Measurements from ENCODE around the gene CYFIP2.

CYFIP2 gene

DNA sequence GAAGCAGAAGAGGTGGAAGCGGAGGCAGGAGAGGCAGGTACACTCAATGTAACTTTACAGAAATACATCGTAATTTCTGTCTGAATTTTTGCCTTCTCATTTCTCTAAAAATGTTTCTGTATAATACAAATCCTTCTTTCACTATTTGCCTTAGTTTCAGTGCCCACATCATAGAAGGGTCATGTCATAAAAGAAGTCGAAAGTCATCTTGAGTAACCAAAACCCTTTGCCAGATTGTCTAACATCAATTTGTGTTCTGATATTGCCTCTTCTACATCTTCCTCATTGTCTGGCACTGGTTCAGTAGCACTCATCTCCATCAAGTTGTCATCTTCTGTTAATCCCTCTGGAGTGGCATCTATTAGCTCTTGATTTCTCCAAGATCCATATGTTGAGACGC is 6.2 kb upstream of the CYFIP2 start:
- DNase-seq: no peak

DNA sequence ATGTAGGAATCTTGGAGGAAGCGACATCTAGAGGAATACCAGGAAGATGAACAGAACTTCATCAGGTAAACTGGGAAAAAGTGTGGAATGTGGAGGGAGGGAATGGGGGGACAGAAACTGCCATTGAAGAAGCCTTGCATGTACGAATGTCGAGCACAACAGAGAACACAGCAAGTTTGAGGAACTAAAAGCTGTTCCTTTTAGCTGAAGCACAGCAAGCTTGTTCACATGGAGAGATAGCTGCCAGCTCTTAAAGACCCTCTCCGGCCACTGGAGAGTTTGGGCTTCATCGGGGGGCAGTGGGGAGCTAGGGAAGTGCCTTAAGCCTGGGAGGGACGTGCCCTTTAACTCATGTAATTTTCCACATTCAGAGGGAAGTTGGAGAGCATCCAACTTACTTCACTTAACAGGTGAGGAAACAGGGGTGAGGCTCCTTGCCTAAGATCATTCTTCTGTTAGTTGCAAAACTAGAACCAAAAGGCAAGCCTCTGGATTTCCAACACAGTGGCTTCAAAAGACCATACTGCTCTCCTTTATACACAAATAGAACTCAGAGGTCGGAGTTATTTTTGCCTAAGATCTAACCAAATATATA is 2.3 kb upstream of the CYFIP2 start:
- no peak for DNase-seq

DNA sequence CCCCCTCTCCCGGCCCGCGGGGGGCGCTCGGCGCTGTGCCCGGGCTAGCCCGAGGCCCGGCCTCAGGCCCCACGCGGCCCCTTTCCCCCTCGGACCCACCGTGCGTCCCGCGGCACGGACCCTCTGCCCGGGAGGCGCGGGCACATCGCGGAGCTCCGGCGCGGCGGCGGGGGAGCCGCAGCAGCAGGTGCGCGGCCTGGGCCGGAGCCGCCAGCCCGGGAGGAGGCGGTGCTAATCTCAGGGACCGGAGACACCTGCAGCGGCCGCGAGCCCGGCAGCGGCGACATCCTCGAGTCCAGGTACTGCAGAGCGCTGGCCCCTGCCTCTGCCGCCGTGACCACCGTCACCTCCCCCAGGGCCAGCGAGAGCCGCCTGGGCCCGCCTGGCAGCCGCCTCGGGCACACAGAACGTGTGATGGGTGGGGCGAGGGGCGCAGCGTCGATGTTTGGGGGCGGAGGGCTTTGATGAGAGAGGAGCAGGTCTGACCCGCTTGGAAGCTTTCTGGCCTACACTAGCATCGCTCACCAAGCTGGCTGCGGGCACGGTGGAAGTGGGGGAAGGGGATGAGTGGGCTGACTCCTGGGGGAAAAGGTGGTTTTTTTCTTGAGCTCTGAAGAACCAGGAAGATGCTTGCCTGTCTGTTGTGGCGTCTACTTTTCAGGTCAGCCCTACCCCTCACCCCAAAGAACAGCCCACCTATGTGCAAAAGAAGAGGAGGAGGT is 524 bp downstream of the CYFIP2 start:
- no peak for DNase-seq

DNA sequence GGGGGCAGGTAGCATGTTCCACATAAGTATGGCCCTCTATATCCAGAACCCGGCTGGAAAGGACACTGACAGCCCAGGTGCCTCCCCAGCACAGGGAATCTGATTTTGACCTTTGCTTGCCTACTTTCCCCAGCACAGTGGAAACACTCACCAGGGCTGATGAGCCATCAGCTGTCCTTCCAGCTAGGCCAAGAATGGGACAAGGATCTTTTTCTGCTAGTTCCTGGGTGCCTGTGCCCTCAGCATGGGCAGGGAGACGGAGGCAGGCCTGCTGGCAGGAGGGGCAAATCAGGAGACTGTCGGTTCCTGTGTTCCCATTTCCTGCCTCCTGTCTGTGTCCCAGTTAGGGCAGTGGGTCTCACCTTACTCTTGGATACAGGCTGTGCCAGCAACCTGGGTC is 1.1 kb downstream of the CYFIP2 start:
- DNase-seq: no peak

DNA sequence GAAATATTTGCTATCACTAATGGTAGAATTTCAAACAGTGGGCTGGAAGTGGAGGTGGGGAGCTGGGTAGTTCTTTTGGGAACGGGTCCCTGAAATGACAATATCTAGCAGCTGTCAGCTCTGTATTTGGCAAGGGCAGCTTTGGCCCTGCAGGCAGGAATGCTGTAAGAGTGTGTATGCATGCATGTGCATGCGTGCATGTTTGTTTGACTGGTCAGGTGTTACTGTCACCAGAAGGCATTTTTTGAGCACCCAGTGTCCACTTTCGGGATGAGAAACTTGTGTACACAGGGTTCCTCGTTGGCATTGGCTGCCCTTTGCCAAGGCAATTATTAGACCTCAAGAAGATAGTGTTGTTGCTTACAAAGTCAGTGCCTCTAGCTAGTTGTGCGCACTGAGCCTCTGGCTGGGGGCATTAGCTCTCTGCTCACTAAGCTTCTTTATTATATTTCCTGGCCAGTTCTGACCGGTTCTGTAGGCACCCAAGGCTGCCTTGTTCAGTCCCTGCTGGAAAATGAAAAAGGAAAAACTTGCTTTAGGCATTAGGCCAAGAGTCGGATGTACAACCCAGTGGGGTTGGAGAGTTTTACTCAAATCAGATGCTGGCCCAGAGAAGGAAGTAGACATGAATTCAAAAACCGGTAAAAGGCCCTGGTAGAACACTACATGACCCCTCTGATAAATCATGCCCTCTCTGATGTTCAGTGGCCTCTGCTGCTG is 2.0 kb downstream of the CYFIP2 start:
- no peak for DNase-seq

DNA sequence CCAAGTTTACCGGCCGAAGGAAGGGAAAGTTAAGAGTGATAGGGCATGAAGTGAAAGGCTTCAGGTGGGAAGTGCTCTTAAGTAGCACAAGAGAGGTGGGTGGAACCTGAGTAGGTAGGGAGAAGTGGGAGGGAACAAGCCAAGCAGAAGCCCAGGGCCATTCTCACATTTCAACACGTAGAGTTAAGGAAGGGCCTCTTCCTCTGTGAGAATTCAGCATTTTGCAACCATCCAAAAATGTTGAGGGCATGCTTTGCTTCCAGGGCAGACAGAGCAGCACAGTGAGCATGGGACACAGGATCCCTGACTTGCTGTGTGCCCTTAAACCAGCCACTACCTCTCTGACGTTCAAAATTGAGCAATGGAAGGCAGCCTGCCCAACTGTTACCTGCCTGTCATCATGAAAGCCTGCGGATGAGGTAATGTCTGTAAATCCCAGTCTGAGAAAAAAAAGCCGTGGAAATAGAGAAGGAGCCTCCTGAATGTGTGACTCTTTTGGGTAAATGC is 3.3 kb downstream of the CYFIP2 start:
- DNase-seq: no peak

DNA sequence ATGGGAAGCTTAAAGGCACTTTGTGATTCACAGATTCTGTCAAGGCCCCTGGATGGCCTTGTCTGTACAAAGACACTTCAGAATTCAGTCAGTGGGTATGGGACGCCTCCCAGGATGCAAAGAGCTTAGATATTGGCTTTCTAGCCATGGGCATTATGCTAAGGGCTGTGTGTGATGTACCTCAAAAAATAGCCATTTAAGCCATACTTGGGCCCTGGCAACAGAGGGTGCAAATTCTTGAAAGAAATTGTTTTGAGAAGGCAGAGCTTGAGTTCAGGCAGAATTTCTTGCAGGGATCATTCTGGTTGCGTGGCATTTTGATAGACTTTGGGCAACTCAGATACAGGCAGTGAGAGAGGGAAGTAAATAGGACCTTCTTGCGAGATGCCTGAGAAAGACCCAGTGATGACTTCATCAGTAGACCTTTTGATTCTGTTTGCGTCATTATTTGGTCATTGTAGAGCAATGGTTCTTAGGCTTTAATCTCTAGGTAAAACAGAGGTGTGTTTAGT is 3.9 kb downstream of the CYFIP2 start:
- peak; percentile 57 for DNase-seq

DNA sequence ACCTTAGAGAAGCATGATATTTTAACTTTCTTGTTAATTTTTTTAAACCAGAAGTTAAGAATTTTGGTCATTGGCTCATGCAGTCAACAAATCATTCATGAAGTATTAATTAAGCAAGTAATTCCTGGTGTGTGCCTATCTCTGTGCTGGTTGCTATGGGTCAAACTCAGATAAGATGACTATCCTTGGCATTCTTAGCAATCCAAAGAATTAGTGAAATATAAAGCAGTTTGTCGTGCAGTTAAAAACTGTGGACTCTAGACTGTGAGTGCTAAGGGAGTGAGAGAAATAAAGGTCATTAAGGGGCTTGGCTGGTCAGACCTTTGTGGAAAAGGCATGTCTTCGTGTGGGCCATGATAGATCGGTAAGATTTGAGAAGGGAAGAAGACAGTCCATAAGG is 4.8 kb downstream of the CYFIP2 start:
- DNase-seq: no peak

DNA sequence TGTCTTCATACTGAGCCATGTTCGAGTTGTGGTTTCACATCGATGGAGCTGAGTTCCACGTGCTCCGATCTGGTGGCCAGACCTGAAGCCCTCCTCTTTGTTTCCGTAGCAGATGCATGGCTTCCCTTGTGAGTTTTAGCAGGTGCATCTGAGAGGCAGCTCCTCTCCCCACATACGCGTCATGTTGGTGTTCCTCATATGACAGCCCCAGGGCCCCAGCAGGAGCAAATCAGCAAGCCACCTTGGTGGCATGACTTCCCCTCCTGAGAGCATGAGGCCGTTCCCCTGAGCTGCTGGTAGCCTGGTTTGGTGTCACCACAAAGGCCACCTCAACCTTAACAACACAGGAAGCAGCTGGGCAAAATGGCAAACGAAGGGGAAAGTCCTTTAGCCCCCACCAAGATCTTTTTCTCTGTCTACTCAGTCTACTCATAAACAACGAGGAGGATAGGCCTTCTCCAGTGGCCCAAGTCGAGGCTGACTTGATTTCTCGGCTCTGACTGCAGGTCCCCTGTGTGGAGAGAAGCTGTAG is 5.9 kb downstream of the CYFIP2 start:
- DNase-seq: no peak

DNA sequence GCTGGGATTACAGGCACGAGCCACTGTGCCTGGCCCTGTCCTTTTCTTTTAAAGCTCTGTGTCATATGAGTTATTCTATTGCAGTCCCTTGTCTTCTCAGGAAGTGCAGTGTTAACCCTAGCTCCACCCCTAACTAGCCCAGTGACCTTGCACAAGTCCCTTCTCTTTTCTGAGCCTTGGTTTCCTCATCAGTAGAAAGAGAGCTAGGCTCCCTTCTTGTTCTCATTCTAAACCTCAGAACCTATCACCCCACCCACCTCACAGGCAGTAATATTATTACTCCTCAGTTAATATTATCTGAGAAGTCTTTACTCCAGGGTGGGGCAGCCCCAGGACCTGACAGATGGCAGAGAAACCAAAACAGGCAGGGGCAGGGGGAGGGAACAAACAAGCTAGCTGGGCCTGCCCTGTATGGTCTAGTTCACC is 7.2 kb downstream of the CYFIP2 start:
- peak; percentile 67 for DNase-seq

DNA sequence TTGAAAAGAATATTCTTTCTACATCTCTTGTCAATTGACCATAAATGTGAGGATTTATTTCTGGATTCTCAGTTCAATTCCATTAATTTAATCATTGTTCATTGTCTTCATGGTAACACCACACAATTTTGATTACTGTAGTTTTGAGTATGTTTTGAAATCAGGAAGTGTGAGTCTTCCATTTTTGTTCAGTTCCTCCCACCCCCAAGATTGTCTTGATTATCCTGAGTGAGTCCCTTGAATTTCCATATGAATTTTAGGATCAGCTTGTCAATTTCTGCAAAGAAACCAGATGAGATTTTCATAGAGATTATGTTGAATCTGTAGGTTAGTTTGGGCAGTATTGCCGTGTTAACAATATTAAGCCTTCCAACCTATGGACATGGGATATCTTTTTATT is 9.5 kb downstream of the CYFIP2 start:
- no peak for DNase-seq

DNA sequence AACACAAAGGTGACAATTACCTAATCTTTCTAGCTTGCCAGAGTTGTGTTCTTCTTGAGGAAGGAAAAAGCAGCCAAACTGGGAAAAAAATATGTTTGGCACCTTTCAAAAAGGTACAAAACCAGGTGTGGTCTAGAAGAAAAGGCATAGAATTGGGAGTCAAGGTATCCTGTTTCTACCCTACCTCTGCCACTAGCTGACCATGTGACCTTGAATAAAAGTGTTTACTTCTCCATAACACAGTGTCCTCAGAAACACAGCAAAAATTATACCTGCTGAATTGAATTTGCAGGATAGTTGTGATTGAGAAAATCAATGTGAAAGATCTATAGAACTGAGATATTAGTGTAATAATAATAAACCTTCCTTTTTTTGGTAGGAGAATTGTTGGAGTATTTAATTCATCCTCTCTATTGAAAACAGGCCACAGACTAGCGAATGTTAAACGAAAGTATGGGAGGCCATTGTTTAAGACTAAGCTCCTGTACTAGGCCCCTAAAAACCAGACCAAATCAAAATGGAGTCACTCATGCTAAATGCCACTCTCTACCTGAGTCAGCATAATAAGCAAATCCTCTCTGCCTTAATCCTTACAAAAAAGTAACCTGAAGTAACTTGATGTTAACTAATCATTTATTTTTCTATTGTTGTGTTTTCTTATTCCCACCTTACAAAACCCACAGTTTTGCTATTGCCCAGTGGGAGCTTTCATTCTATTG is 12.6 kb downstream of the CYFIP2 start:
- no peak for DNase-seq

DNA sequence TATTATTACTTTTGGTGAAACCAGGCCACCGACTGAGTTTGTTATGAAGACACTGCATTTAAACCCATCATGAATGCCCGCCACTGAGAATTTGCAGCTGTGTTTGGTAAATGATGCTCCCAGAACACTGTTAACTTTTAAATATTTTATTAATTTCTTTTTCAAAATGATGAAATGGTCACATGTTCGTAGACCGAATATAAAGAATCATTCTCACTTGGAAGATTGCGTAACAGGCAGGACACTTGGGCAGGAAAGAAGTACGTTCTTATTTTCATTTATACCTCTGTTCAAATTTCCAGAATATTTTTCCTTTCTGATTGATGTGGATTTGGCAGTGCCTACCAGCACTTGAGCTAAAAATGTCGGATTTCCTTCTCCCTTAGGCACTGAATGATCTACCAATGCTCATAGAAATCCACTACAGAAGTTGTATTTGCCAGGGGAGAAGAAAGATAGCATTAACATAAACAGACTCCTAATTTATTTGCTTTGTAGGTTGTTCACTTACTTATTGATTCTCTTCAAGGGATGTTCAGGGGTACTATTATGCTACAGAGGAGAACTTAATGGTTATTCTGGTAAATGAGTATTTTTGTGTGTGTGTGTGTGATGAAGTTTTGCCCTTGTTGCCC is 13.8 kb downstream of the CYFIP2 start:
- peak; percentile 37 for DNase-seq

DNA sequence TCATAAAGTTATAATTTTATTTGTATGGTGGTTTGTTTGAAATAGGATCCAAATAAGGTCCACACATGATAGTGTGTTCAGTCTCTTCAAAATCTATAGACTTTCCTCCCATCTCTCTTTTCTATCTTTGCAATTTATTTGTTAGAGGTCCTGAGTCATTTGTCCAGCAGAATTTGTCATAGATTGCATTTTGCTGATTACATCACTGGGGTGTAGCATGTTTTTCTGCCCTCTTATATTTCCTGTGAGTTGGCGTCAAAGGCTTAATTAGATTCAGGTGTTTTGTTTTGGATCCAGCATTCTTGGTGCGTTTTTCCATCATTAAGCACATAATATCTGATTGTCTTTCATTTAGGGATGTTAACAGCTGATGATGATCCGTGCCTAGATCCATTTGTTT is 15.0 kb downstream of the CYFIP2 start:
- peak; percentile 39 for DNase-seq

DNA sequence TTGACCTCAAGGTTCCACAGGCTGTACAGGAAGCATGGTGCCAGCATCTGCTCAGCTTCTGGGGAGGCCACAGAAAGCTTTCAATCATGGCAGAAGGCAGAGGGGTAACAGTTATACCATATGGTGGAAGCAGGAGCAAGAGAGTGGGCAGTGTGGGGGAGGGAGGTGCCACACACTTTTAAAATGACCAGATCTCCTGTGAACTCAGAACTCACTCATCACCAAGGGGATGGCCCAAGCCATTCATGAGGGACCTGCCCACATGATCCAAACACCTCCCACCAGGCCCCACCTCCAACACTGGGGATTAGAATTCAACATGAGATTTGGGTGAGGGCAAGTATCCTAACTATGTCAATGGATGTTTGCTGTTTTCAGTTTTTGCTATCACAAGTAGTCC is 16.2 kb downstream of the CYFIP2 start:
- DNase-seq: no peak

DNA sequence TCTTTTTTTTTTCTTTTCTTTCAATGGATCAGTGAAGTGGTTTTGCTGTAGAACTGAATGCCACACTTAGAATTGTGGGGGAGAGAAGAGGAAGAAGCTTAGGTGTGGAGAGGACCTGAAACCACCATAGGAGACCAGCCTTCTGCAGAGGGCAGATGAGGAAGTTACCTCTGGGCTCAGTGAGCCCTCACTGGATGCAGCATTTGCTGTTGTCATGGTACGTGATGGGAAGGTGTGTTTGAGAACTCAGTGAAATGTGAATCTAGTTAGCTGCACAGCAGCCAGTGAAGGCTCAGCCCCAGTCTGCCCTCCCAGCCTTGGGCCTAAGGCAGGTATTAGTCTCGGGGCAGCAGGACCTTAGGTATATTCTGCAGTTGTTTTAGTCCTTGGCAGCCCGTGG is 17.5 kb downstream of the CYFIP2 start:
- no peak for DNase-seq

DNA sequence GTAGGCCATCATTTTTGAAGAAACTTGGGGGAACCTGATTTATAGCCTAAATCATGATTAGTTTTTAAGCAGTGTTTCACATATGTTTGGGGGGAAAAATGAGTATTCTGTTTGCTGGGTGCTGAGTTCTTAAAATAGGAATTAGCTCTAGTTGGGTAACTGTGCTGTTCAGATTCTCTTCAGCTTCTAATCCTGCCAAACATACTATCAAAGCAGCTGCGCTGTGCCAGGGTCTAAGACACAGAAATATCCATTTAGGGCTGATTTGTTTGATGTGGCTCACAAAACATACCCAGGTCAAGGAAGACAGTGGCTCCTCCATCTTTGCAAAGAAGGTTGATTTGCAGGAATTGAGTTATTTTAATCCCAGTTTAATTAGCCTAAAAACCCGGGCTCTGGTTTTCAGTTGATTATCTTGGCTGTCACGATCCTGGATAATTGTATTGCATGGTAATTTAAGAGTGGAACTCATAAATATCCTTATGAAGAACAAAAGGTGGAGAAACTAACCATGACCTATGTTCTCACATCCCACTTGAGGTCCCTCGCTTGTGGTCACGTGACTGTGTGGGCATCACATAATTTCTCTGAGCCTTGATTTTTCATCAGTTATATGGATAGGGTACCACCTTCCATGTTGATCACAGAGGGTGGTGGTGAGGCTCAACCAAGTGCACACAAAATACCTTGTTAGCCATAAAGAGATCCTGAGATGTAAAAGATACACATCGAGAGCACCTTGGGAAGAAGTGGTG is 18.7 kb downstream of the CYFIP2 start:
- no peak for DNase-seq

DNA sequence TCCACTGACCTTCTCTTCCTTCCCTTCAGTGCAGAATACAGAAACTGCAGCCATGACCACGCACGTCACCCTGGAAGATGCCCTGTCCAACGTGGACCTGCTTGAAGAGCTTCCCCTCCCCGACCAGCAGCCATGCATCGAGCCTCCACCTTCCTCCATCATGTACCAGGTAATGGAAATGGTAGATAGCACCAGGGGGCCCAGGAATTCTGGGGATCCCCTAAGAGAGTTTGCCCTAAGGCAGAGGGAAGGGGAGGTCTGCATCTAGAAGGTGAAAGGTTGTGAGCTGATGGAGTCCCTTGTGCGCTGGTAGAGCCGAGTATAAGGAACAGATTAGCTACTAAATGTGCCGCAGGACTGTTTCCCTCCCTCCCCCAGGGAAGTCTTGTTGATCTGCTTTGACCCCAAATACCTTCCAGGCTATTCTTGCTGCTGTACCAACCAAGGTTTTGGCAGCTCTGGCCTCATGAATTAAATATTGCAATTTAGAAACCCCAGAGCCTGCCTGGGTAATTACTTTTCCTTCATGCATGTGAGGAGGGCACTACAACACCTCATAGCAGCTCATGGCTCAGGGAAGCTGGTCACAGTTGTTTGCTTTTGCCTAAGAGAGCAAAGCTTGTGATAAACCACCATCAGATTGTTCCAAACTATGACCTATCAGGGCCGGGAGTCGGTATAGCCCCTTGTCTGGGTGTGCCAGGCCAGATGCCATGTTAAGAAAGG is 19.6 kb downstream of the CYFIP2 start:
- DNase-seq: no peak

DNA sequence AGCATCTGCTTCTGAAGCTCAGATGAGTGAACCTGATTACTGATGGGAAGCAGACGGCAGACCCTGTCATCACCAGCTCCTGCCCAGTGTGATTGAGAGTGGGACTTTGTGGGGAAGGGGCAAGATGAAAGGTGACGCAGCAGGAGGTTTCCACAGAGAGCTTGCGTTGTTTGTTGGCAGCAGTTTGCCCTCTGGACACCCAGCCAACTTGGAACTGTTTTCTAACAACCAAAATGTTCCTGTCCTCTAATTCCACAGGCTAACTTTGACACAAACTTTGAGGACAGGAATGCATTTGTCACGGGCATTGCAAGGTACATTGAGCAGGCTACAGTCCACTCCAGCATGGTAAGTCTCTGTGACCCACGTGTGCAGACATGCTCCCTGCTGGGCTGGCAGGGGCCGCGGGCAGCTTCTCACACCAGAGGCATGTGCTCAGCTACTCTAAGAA is 20.9 kb downstream of the CYFIP2 start:
- no peak for DNase-seq

DNA sequence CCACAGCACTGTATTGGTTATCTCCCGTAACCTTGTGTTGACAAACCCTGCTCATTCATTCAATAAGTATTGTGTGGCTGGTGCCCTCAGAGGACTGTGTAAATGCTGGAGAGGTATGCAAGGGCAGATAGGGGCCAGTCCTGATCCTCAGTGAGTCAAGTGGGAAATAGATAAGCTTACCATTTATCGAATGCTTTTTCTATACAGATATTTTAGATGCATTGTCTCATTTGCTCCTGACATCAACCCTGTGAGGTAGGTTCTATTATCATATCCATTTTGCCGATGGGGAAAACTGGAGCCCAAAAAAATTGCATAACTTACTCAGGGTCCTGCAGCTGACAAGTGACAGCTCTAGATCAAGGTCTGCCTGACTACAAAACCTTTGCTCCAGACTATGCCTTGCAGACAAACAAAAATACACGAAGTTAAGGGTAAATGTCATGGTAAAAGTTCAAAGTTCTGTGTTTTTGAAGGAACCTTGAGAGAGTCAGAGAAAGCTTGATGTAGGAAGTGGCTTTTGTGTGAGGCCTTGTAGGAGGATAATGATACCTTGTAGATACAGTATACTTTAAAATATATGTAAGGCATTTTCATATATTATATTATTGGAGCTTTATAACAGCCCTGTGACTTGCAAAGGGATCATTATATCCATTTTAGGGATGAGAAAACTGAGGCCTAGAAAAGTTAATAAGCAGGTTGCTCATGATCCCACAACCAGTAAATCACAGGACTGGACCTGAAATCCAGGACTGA is 22.7 kb downstream of the CYFIP2 start:
- DNase-seq: no peak

Measured in suppressor macrophage treated with lipopolysaccharide for 4 hours (primary cell).